Naive thymus-derived CD4-positive, alpha-beta T cell (primary cell): Measurements from ENCODE around the gene SCN2B. TPM values are rescaled to one million over a fixed set of nuclear protein-coding genes. Genes with fewer than 3 reads are reported as not detected.
A peak's percentile ranks its signal among the peaks of the same experiment; 100 is the strongest.

ENCODE experiments used
- ATAC-seq: fragments of 150-1000 bp; cut with Tn5 transposase; 2 replicates; pipeline ENCODE4 v1.10.0; 2021; ENCODE audit warnings: mild to moderate bottlenecking, moderate library complexity
- CTCF ChIA-PET: fragments of 350-600 bp; sonication (Branson Sonifier 250); formaldehyde crosslinking; loops from one replicate; lab custom pipeline; 2021; ENCODE audit warnings: antibody characterized with exemption; lab: Charles Lee
- POLR2A ChIA-PET: fragments of 350-600 bp; sonication (Branson Sonifier 250); formaldehyde crosslinking; loops from one replicate; lab custom pipeline; 2021; ENCODE audit warnings: antibody characterized with exemption, inconsistent platforms; lab: Charles Lee
- DNase-seq, 9 donors: peaks; one replicate each; pipeline versions ENCODE4 v3.0.0 to v3.0.0-alpha.2; 2020 to 2022; ENCODE audit warnings: mixed read lengths in 1 of 9
- H3K27ac ChIP-seq: one replicate; pipeline ENCODE4 v1.7.0; 2013; ENCODE audit warnings: mild to moderate bottlenecking, low read depth, low read length, moderate library complexity
- H3K27me3 ChIP-seq, 2 donors: one replicate each; pipeline ENCODE4 v1.7.0; 2013; ENCODE audit warnings: low read length in 2 of 2, mild to moderate bottlenecking in 2 of 2, moderate library complexity in 2 of 2; ENCODE audit not compliant: control insufficient read depth in 2 of 2, insufficient read depth in 2 of 2
- H3K36me3 ChIP-seq, 3 experiments: 1 replicate in 2 of 3; 2 replicates in 1 of 3; pipeline ENCODE4 v1.7.0; 2013; ENCODE audit warnings: low read length in 3 of 3, mild to moderate bottlenecking in 3 of 3, moderate library complexity in 1 of 3; ENCODE audit not compliant: insufficient read depth in 3 of 3, control insufficient read depth in 2 of 3
- H3K4me1 ChIP-seq, 2 donors: one replicate each; pipeline ENCODE4 v1.7.0; 2013; ENCODE audit warnings: low read length in 2 of 2, mild to moderate bottlenecking in 2 of 2, moderate library complexity in 1 of 2; ENCODE audit not compliant: control insufficient read depth in 2 of 2, insufficient read depth in 2 of 2
- H3K4me3 ChIP-seq: 2 replicates; pipeline ENCODE4 v1.7.0; 2013; ENCODE audit warnings: mild to moderate bottlenecking, low read length
- H3K9me3 ChIP-seq, 3 experiments: 1 replicate in 2 of 3; 2 replicates in 1 of 3; pipeline ENCODE4 v1.7.0; 2013; ENCODE audit warnings: low read length in 3 of 3; ENCODE audit not compliant: control insufficient read depth in 2 of 3
- H3K27ac Mint-ChIP-seq, 9 donors: one replicate each; pipeline ENCODE4 v1.8.0; 2020 to 2022; ENCODE audit warnings: mixed read lengths in 9 of 9, mild to moderate bottlenecking in 8 of 9, moderate library complexity in 5 of 9, inconsistent platforms in 2 of 9
- H3K27me3 Mint-ChIP-seq, 5 donors: one replicate each; pipeline ENCODE4 v1.8.0; 2021 to 2022; ENCODE audit warnings: mixed read lengths in 5 of 5, mild to moderate bottlenecking in 1 of 5
- H3K36me3 Mint-ChIP-seq, 5 donors: one replicate each; pipeline ENCODE4 v1.8.0; 2020 to 2022; ENCODE audit warnings: mixed read lengths in 5 of 5, mild to moderate bottlenecking in 3 of 5, inconsistent platforms in 1 of 5
- H3K4me1 Mint-ChIP-seq, 7 donors: one replicate each; pipeline ENCODE4 v1.8.0; 2020 to 2022; ENCODE audit warnings: mixed read lengths in 7 of 7, mild to moderate bottlenecking in 3 of 7, inconsistent platforms in 1 of 7
- H3K4me3 Mint-ChIP-seq, 10 donors: one replicate each; pipeline ENCODE4 v1.8.0; 2020 to 2022; ENCODE audit warnings: mild to moderate bottlenecking in 10 of 10, mixed read lengths in 10 of 10, moderate library complexity in 6 of 10, inconsistent platforms in 2 of 10
- H3K9me3 Mint-ChIP-seq, 11 donors: one replicate each; pipeline ENCODE4 v1.8.0; 2020 to 2022; ENCODE audit warnings: mixed read lengths in 11 of 11, mild to moderate bottlenecking in 4 of 11, inconsistent platforms in 1 of 11, moderate library complexity in 1 of 11
- intact Hi-C, 2 donors: fragments of 100-400 bp; cut with micrococcal nuclease; formaldehyde crosslinking; loops; one replicate each; pipeline ENCODE4 v1.15.1; 2023
- polyA plus RNA-seq, 2 donors: library from polyadenylated mRNA; unstranded; fragments of 300-500 nt; fragmentation: Illumina TruSeq; gene quantifications; one replicate each; pipeline ENCODE4 v1.2.3, GENCODE V29; 2021
- total RNA-seq, 6 experiments: library from RNA in 5 of 6; stranded (reverse) in 5 of 6; gene quantifications; 1 replicate in 5 of 6; 2 replicates in 1 of 6; pipeline ENCODE4 v1.2.3 and lab custom pipeline; 2021 to 2026

SCN2B gene
- total and polyA plus RNA-seq, 7 experiments from 2014 or later, result not detected

DNA sequence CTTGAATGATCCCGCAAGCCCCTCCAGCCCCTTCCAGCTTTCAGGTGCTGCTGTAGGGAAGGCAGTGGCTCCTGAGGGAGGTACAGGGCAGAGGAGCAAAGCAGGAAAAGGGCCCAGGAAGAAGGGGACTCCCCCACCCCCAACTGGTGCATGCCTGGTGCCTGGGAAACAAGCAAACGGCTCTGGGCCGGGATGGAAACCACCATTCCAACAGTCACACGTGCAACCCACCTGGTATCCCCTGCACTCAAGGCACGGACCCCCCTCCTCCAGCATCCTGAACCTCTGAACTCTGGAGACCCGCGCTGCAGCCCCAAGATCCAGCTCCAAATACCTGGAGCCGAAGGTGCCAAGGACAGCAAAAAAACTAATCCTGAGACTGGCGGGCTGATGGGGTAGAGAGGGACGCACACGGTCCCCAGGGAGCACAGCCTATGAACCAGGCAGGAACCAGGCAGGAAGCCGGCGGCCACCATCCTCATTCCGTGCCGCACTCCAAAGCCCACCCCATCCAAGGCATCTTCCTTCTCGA is 24.4 kb downstream of the SCN2B start:
- no peaks in the 10 kb centered on the region for H3K9me3 Mint-ChIP-seq
- no peak for DNase-seq
- ChIA-PET CTCF (interaction anchor here (0.6 kb wide), 1 partner anchor 91 kb away, joined by 3 read pairs; no protein-coding TSS in a partner anchor), POLR2A (no interaction called here)
- Histone ChIP-seq H3K4me3 (no peak overlapping the region), H3K9me3 (no peaks in the 10 kb centered on the region), H3K27me3 (peaks cover 2 to 16% of the 10 kb centered on the region in 2 donors), H3K36me3 (no peaks in the 10 kb centered on the region), H3K4me1 (peaks cover 0 to 3% of the 10 kb centered on the region in 2 donors), H3K27ac (no peak overlapping the region)
- no peak for ATAC-seq
- H3K27me3 Mint-ChIP-seq, result peaks cover 45 to 94% (median 59%) of the 10 kb centered on the region in 5 donors
- peak overlapping the region in 7 of 10 donors; percentile 18 to 75 (median 32) for H3K4me3 Mint-ChIP-seq
- peaks cover 6 to 17% (median 11%) of the 10 kb centered on the region in 7 donors for H3K4me1 Mint-ChIP-seq
- no peaks in the 10 kb centered on the region for H3K36me3 Mint-ChIP-seq
- intact Hi-C loops, result no loop called here
- no peak overlapping the region for H3K27ac Mint-ChIP-seq

DNA sequence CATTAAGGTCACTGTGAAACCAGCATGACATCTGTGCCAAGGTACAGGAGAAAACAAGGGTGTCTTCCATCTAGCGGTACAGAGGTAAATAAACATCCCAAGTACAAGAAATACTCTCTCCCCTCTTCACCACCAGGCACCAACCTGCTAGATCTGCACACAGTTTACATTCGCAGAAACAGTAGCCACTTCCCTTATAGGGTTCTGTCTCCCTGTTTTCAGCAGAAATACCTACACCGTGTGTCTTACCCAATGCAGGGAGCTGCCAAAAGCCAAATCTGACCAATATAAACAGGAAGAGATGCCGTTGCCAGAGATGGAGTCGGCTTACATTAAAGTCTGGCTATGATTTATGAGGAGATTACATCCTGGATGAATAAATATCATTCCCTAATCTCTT is 25.0 kb downstream of the SCN2B start:
- peak overlapping the region in 5 of 10 donors; percentile 5 to 50 (median 24) for H3K4me3 Mint-ChIP-seq

DNA sequence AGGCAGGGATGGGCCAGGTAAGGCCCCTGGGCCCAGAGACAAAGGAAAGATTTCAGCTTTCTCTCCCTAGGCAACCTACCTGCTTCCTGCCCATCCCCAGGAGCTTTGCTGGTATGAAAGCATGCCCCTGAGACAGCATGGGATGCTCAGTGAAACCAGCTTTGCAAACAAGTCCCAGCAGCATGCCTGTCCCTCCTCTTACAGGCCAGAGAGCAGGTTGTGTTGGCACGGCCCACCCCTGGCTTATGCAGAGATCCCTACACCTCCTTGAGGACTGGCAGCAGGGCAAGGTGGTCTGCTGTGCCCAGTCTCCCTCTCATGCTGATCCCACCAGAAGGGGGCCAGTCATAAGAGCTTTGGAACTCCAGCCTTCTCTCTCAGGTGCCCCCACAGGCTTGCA is 26.9 kb downstream of the SCN2B start:
- Histone ChIP-seq H3K4me1 (peaks cover 0 to 3% of the 10 kb centered on the region in 2 donors), H3K9me3 (no peaks in the 10 kb centered on the region), H3K36me3 (no peaks in the 10 kb centered on the region), H3K27ac (no peak overlapping the region), H3K27me3 (peaks cover 5 to 16% of the 10 kb centered on the region in 2 donors), H3K4me3 (no peak overlapping the region)
- Mint-ChIP-seq H3K9me3 (no peaks in the 10 kb centered on the region), H3K36me3 (no peaks in the 10 kb centered on the region), H3K27ac (no peak overlapping the region), H3K27me3 (peaks cover 30 to 79% (median 47%) of the 10 kb centered on the region in 5 donors), H3K4me1 (peaks cover 0 to 18% (median 11%) of the 10 kb centered on the region in 7 donors), H3K4me3 (no peak overlapping the region)
- ChIA-PET CTCF (interaction anchor here (0.9 kb wide), 1 partner anchor 29 kb away, joined by 3 read pairs; no protein-coding TSS in a partner anchor), POLR2A (no interaction called here)
- no peak for ATAC-seq
- DNase-seq, result no peak
- intact Hi-C loops, result loop anchor here in 1 of 2 donors (5.0 kb wide), 1 partner anchor 208 kb away; the partner anchor contains the start of gene UBE4A

More for the DNA sequence above, 25.0 kb downstream of the SCN2B start:
- Histone ChIP-seq H3K27me3 (peaks cover 5 to 16% of the 10 kb centered on the region in 2 donors), H3K4me3 (no peak overlapping the region), H3K4me1 (peaks cover 0 to 3% of the 10 kb centered on the region in 2 donors), H3K9me3 (no peaks in the 10 kb centered on the region), H3K36me3 (no peaks in the 10 kb centered on the region), H3K27ac (no peak overlapping the region)
- intact Hi-C loops, result no loop called here
- ChIA-PET CTCF (interaction anchor here (0.6 kb wide), 1 partner anchor 92 kb away, joined by 3 read pairs; no protein-coding TSS in a partner anchor), POLR2A (no interaction called here)
- no peaks in the 10 kb centered on the region for H3K36me3 Mint-ChIP-seq
- ATAC-seq (no peak), DNase-seq (no peak)
- H3K27me3 Mint-ChIP-seq, result peaks cover 41 to 89% (median 56%) of the 10 kb centered on the region in 5 donors
- peaks cover 0 to 12% (median 8%) of the 10 kb centered on the region in 7 donors for H3K4me1 Mint-ChIP-seq
- no peaks in the 10 kb centered on the region for H3K9me3 Mint-ChIP-seq
- no peak overlapping the region for H3K27ac Mint-ChIP-seq

- intact Hi-C loops, result loop anchor here in 1 of 2 donors (5.0 kb wide), 1 partner anchor 208 kb away; the partner anchor contains the start of gene UBE4A
- Mint-ChIP-seq H3K9me3 (no peaks in the 10 kb centered on the region), H3K27me3 (peaks cover 30 to 79% (median 47%) of the 10 kb centered on the region in 5 donors), H3K4me3 (no peak overlapping the region), H3K36me3 (no peaks in the 10 kb centered on the region), H3K4me1 (peaks cover 0 to 17% (median 9%) of the 10 kb centered on the region in 7 donors), H3K27ac (no peak overlapping the region)
- Histone ChIP-seq H3K27ac (no peak overlapping the region), H3K4me1 (peaks cover 0 to 3% of the 10 kb centered on the region in 2 donors), H3K27me3 (peaks cover 5 to 9% of the 10 kb centered on the region in 2 donors), H3K9me3 (no peaks in the 10 kb centered on the region), H3K4me3 (no peak overlapping the region), H3K36me3 (no peaks in the 10 kb centered on the region)
- CTCF ChIA-PET, result interaction anchor here (0.6 to 1.3 kb wide), 3 partner anchors 12 to 29 kb away, joined by 3 to 8 read pairs (median 3); no protein-coding TSS in a partner anchor
- POLR2A ChIA-PET, result no interaction called here
- DNase-seq, result no peak
- ATAC-seq, result no peak
Observed at GRCh38 chr11:118148856-118149255, 27.6 kb downstream of the SCN2B start.

DNA sequence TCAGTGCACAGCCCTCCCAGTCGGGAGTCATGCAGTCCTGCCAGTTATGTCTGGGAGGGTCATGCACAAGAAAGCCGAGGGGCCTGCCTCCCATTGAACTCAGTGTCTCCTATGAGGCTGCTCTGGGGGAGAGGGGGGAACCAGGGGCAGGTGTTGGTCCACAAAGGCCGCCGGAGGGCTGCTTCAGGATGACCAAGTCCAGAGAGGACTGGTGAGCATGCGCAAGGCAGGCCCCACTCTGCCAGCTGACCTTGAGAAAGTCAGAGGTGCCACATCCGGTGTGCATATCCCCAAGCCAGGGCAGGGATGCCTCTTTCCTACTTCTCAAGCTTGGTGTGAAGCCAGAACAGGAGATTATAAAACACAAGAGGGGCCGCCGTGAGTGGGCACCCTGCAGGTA is 28.2 kb downstream of the SCN2B start:
- ChIA-PET POLR2A (no interaction called here), CTCF (interaction anchor here (0.6 to 1.3 kb wide), 2 partner anchors 12 to 23 kb away, joined by 3 to 8 read pairs; no protein-coding TSS in a partner anchor)
- Histone ChIP-seq H3K36me3 (no peaks in the 10 kb centered on the region), H3K4me3 (no peak overlapping the region), H3K9me3 (no peaks in the 10 kb centered on the region), H3K27ac (no peak overlapping the region), H3K4me1 (peaks cover 0 to 2% of the 10 kb centered on the region in 2 donors), H3K27me3 (peaks cover 5 to 8% of the 10 kb centered on the region in 2 donors)
- DNase-seq, result no peak
- Mint-ChIP-seq H3K4me3 (no peak overlapping the region), H3K4me1 (peaks cover 0 to 13% (median 5%) of the 10 kb centered on the region in 7 donors), H3K27me3 (peaks cover 30 to 78% (median 48%) of the 10 kb centered on the region in 5 donors), H3K27ac (no peak overlapping the region), H3K9me3 (no peaks in the 10 kb centered on the region), H3K36me3 (no peaks in the 10 kb centered on the region)
- intact Hi-C loops, result loop anchor here in 1 of 2 donors (5.0 kb wide), 1 partner anchor 209 kb away; the partner anchor contains the start of gene UBE4A
- no peak for ATAC-seq

DNA sequence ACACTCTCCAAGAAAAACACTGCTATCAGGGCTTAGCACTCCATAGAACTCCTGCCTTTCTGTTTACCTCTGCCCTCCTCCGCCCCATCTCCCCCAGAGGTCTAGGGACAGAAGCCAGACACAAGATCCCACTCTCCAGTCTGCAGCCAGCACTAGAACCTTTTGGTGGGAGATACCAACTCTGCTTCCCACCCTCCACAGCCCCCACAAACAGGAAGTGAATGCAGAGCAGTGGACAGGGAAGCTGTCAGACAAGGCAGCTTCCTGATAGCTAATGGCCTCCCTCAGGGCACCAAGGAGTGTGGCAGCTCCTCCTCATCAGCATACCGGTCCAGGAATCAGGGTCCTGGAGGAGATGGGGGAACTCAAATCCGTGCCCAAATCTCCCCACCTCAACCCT is 28.9 kb downstream of the SCN2B start:
- Mint-ChIP-seq H3K36me3 (no peaks in the 10 kb centered on the region), H3K4me3 (no peak overlapping the region), H3K9me3 (no peaks in the 10 kb centered on the region), H3K4me1 (peaks cover 0 to 20% (median 5%) of the 10 kb centered on the region in 7 donors), H3K27ac (peak overlapping the region in 1 of 9 donors; percentile 45), H3K27me3 (peaks cover 36 to 80% (median 52%) of the 10 kb centered on the region in 5 donors)
- Histone ChIP-seq H3K36me3 (no peaks in the 10 kb centered on the region), H3K9me3 (no peaks in the 10 kb centered on the region), H3K27ac (no peak overlapping the region), H3K4me3 (no peak overlapping the region), H3K27me3 (peaks cover 5 to 8% of the 10 kb centered on the region in 2 donors), H3K4me1 (no peaks in the 10 kb centered on the region)
- ATAC-seq (no peak), DNase-seq (no peak)
- intact Hi-C loops, result loop anchor here in 1 of 2 donors (5.0 kb wide), 1 partner anchor 210 kb away; the partner anchor contains the start of gene UBE4A
- ChIA-PET CTCF (interaction anchor here (0.6 kb wide), 1 partner anchor 341 kb away, joined by 3 read pairs; no protein-coding TSS in a partner anchor), POLR2A (no interaction called here)
